GM12864 (cell line): ENCODE measurements around the gene TBC1D22A.

ENCODE experiments used
- DNase-seq: peaks from one replicate; pipeline ENCODE4 v3.0.0-alpha.2; 2011; ENCODE audit warnings: low read depth
- H3K4me3 ChIP-seq: 2 replicates; pipeline ENCODE4 v1.5.1; 2011; ENCODE audit warnings: mild to moderate bottlenecking, low read depth, low read length, control low read depth
- TF ChIP-seq, protein P1 (sequence below): IDR thresholded peaks from 2 replicates; pipeline ENCODE4 v1.5.1; 2011; ENCODE audit warnings: low read depth, mild to moderate bottlenecking, moderate library complexity, low read length, control low read depth, inconsistent platforms; ENCODE audit errors: missing control alignments

The TBC1D22A gene

DNA sequence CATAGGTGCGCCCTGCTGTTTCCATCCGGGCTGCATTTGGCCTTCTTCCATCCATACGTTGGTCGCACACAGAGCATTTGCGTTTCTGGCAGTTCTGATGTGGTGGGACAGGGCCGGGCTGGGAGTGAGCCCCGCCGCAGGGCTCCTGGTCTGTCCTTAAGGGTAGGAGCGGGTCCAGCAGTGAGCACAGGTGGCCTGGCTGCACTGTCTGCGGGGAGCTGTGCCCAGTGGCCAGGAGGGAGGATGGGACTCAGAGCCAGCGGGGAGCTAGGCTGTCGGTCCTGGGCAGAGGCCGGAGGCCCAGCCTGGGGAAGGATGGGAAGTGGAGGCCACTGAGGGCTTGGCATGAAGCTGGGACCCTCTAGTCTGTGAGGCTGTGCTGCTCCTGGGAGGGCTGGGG, 385.1 kb downstream of the TBC1D22A start:
- TF ChIP-seq, protein P1, sequence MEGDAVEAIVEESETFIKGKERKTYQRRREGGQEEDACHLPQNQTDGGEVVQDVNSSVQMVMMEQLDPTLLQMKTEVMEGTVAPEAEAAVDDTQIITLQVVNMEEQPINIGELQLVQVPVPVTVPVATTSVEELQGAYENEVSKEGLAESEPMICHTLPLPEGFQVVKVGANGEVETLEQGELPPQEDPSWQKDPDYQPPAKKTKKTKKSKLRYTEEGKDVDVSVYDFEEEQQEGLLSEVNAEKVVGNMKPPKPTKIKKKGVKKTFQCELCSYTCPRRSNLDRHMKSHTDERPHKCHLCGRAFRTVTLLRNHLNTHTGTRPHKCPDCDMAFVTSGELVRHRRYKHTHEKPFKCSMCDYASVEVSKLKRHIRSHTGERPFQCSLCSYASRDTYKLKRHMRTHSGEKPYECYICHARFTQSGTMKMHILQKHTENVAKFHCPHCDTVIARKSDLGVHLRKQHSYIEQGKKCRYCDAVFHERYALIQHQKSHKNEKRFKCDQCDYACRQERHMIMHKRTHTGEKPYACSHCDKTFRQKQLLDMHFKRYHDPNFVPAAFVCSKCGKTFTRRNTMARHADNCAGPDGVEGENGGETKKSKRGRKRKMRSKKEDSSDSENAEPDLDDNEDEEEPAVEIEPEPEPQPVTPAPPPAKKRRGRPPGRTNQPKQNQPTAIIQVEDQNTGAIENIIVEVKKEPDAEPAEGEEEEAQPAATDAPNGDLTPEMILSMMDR, result no peak
- no peak overlapping the region for H3K4me3 ChIP-seq
- DNase-seq, result no peak

DNA sequence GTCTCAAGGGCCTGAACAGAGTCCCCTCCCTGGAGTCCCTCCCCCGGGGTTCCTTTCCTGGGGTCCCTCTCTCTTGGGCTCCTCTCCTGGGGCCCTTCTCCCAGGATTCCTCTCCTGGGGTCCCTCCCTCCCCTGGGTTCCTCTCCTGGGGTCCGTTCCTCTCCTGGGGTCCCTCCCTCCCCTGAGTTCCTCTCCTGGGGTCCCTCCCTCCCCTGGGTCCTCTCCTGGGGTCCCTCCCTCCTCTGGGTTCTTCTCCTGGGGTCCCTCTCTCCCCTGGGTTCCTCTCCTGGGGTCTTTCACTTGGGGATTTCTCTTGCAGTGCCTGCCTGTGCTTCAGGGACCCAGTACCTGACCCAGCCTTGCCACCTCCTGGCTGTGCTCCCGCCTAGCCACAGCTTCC, 386.1 kb downstream of the TBC1D22A start:
- DNase-seq, result no peak
- TF ChIP-seq, protein P1, result no peak
- H3K4me3 ChIP-seq, result no peak overlapping the region

DNA sequence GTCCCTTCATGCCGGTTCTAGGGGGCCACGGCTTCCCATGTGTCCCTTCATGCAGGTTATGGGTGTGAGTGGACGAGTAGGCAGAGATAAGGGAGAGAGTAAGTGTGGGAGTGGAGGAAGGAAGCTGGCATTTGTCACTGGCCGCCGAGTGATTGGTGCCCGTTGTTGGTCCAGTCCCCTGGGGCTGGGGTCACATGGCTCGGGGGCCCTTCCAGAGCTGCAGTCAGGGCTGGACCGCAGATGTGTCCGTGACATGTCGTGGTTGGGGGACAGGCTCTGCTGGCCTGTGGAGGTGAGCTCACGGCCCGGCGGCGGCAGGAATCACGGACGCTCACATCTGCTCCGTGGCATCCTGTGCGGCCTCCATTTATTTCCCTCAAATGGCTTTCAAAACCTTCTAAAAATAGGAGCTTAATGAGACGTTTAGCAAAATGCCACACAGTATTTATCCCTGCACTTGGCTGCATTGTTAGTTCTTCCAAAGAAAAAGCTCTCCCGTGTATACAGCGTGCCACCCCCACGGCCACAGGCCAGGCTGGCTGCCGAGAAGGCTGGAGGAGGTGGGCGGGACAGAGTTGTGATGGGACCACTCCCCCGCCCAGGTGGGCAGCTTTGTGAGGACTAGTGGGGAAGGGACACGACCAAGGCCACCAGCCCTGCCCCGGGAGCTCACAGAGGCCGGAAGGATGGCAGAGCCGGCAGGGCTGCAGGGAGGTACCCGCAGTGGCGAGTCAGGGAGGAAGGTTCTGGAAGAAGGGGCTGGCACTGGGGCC, 386.7 kb downstream of the TBC1D22A start:
- TF ChIP-seq, protein P1, result no peak
- no peak overlapping the region for H3K4me3 ChIP-seq

DNA sequence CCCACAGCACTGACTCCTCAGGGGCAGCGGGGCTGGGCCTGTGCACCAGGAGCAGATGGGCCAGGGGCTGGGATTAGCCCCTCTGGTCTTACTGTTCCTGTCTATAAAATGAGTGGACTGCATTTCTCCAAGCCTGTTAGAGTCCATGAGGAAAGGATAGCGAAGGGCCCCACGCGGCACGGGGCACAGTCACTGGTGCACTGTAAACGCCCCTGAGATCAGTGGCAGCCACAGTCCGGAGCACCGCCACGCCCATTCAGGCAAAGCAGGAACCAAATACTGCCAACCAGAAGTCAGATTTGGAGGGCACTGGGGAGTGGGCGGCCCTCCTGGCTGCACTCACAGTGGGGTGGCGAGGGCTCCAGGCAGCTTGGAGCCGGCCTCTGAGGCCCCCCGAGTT, 387.5 kb downstream of the TBC1D22A start:
- no peak for DNase-seq
- TF ChIP-seq, protein P1, result no peak

More for the DNA sequence above, 386.7 kb downstream of the TBC1D22A start:
- no peak for DNase-seq

DNA sequence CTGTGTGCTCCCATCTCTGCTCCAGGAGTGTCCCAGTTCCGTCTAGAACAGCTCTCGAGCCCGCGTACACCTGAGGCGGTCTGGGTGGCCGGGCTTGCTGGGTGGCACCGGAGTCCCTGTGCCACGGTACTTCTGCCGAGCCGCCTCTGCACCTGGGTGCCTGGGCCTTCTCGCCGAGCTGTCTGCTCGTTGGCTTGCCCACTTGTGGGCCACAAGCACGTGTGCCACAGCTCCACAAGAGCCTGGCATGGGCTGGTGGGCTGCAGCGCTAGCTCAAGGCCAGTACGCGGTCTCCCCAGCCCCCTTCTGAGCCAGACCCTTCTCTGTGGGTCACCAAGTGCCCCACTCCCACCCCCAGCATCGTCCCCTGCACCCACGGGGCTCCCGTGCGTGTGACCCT, 388.0 kb downstream of the TBC1D22A start:
- TF ChIP-seq, protein P1, result no peak
- H3K4me3 ChIP-seq, result no peak overlapping the region
- no peak for DNase-seq

More for the DNA sequence above, 387.5 kb downstream of the TBC1D22A start:
- H3K4me3 ChIP-seq, result no peak overlapping the region

DNA sequence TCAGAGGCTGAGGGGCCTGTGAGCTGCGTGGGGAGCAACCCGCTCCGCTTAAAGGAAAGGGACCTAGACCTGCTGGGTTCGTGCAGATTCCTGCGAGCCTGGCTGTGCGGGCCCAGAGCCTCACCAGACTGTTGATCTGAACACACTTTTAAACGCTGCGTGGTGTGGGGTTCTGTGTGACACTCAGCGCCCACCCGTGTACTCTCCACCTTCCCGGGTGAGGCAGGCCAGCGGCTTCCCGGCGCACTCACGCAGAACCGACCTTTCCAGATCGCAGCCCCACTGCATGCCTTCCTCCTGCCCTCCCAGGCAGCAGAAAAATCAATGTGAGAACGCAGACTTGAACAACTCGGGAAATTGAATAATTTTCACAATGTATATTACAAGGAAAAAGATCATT, 388.6 kb downstream of the TBC1D22A start:
- no peak overlapping the region for H3K4me3 ChIP-seq
- DNase-seq, result no peak
- TF ChIP-seq, protein P1, result no peak

DNA sequence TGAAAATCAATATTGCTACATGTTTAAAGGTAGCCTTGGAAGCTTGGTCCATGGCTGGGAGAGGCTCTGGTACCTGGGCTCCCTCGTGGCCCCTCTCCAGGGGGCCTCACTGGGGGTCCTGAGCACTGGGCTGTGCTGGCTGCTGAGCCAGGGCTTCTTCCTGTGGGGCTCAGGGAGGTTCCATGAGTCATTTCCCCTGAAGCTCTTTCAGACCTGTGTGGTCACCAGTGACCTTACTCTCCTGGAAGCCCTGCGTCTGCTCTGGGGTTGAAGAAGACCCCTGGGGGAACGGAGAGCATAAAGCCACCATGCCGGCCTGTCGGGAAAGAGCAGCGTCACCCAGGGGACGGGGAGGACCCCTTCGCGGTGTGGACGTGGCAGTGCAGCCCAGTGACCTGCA, 389.0 kb downstream of the TBC1D22A start:
- TF ChIP-seq, protein P1, result no peak
- H3K4me3 ChIP-seq, result no peak overlapping the region
- DNase-seq, result no peak
